Fibroblast of lung (primary cell): ENCODE data around the gene SP9. TPM values are rescaled to one million over a fixed set of nuclear protein-coding genes. Genes with fewer than 3 reads are reported as not detected.
"Not testable (repeated sequence)": the region's sequence is repeated elsewhere in the genome, so short reads cannot be mapped to it uniquely, and the experiment has no call there.

Experiments used
- DNase-seq, 2 donors: peaks; one replicate each; pipeline versions ENCODE4 v3.0.0 to v3.0.0-alpha.2; 2010; ENCODE audit warnings: low read depth in 2 of 2
- H2AFZ ChIP-seq: 2 replicates; pipeline ENCODE4 v1.5.1; 2012; ENCODE audit warnings: low read length, control low read depth, inconsistent platforms
- H3K27ac ChIP-seq: 2 replicates; pipeline ENCODE4 v1.5.1; 2011; ENCODE audit warnings: low read length, control low read depth; ENCODE audit not compliant: insufficient read depth
- H3K27me3 ChIP-seq: 2 replicates; pipeline ENCODE4 v1.5.1; 2011; ENCODE audit warnings: mild to moderate bottlenecking, low read length; ENCODE audit not compliant: control insufficient read depth, insufficient read depth
- H3K36me3 ChIP-seq: 2 replicates; pipeline ENCODE4 v1.5.1; 2011; ENCODE audit warnings: low read length; ENCODE audit not compliant: control insufficient read depth, insufficient read depth
- H3K4me1 ChIP-seq: 2 replicates; pipeline ENCODE4 v1.5.1; 2011; ENCODE audit warnings: low read length; ENCODE audit not compliant: control insufficient read depth, insufficient read depth; ENCODE audit errors: extremely low read depth
- H3K4me2 ChIP-seq: 2 replicates; pipeline ENCODE4 v1.5.1; 2011; ENCODE audit warnings: low read length, control low read depth; ENCODE audit not compliant: insufficient read depth; ENCODE audit errors: extremely low read depth
- H3K4me3 ChIP-seq, 4 experiments: fragments of 200-600 bp in 1 of 4; sonication (generic) in 1 of 4; replicated peaks in 1 of 4; 2 replicates each; pipeline ENCODE4 v1.5.1; 2011 to 2016; ENCODE audit warnings: low read length in 4 of 4, low read depth in 3 of 4, mild to moderate bottlenecking in 3 of 4, control low read depth in 2 of 4, inconsistent platforms in 1 of 4, mixed read lengths in 1 of 4; ENCODE audit not compliant: insufficient read depth in 1 of 4; ENCODE audit errors: control extremely low read depth in 1 of 4
- H3K79me2 ChIP-seq: 2 replicates; pipeline ENCODE4 v1.5.1; 2012; ENCODE audit warnings: mild to moderate bottlenecking, low read length, inconsistent platforms; ENCODE audit not compliant: control insufficient read depth, insufficient read depth
- H3K9ac ChIP-seq: 2 replicates; pipeline ENCODE4 v1.5.1; 2011; ENCODE audit warnings: mild to moderate bottlenecking, low read length, control low read depth; ENCODE audit not compliant: insufficient read depth
- H3K9me3 ChIP-seq: 2 replicates; pipeline ENCODE4 v1.5.1; 2012; ENCODE audit warnings: low read depth, low read length; ENCODE audit not compliant: control insufficient read depth, insufficient read depth
- H4K20me1 ChIP-seq: 2 replicates; pipeline ENCODE4 v1.5.1; 2011; ENCODE audit warnings: low read length; ENCODE audit not compliant: control insufficient read depth, insufficient read depth; ENCODE audit errors: extremely low read depth
- CTCF ChIP-seq, 2 donors: IDR thresholded peaks in 1 of 2; conservative IDR thresholded peaks in 1 of 2; 1 replicate in 1 of 2; 2 replicates in 1 of 2; pipeline ENCODE4 v1.5.1; 2011 to 2012; ENCODE audit warnings: low read length in 2 of 2, control low read depth in 1 of 2, inconsistent platforms in 1 of 2, low read depth in 1 of 2, mild to moderate bottlenecking in 1 of 2
- EZH2 ChIP-seq: IDR thresholded peaks from 2 replicates; pipeline ENCODE4 v1.5.1; 2012; ENCODE audit warnings: low read length, control low read depth, mild to moderate bottlenecking; ENCODE audit errors: missing control alignments
- polyA plus RNA-seq, 2 donors: library from polyadenylated mRNA; depleted of rRNA in 1 of 2; stranded (reverse) in 1 of 2; unstranded in 1 of 2; fragments of >200 nt; gene quantifications; 2 replicates each; pipeline ENCODE4 v1.2.1, GENCODE V29; 2011 to 2012; ENCODE audit warnings: missing spikeins in 1 of 2
- total RNA-seq: library from RNA; depleted of rRNA; stranded (reverse); fragments of >200 nt; gene quantifications from 2 replicates; pipeline ENCODE4 v1.2.1, GENCODE V29; 2014

Gene SP9
- total and polyA plus RNA-seq, 2 donors (not counting 1 experiment from before 2014, with no cell fraction given) = not detected

GRCh38 chr2:174362949-174363348, 28.2 kb downstream of the SP9 start:
- Histone ChIP-seq H3K9me3 (no peaks in the 10 kb centered on the region), H4K20me1 (no peaks in the 10 kb centered on the region), H3K36me3 (no peaks in the 10 kb centered on the region), H3K4me3 (no peak overlapping the region), H3K4me1 (no peaks in the 10 kb centered on the region), H3K27me3 (no peaks in the 10 kb centered on the region), H3K9ac (no peak overlapping the region), H2AFZ (no peak overlapping the region), H3K4me2 (no peak overlapping the region), H3K79me2 (no peaks in the 10 kb centered on the region), H3K27ac (no peak overlapping the region)
- DNase-seq = no peak
- TF ChIP-seq CTCF (conservative IDR thresholded peaks at IDR 0.05 in 1 of 2, IDR thresholded peaks at IDR 0.05 in 1 of 2; ENCODE audit: low read depth in 1 of 2, low read length in 2 of 2) (no peak), EZH2 (no peak)

- H3K27ac ChIP-seq, H3K36me3 ChIP-seq, H3K4me1 ChIP-seq, H3K4me3 ChIP-seq, H4K20me1 ChIP-seq, H3K9ac ChIP-seq, H3K4me2 ChIP-seq, DNase-seq, H3K27me3 ChIP-seq, H3K9me3 ChIP-seq, H3K79me2 ChIP-seq, H2AFZ ChIP-seq: not testable (repeated sequence)
Observed at GRCh38 chr2:174363492-174364225, 28.9 kb downstream of the SP9 start.

GRCh38 chr2:174364628-174365027, 29.9 kb downstream of the SP9 start:
- Histone ChIP-seq H3K9me3 (no peaks in the 10 kb centered on the region), H3K9ac (no peak overlapping the region), H3K27ac (no peak overlapping the region), H3K27me3 (no peaks in the 10 kb centered on the region), H4K20me1 (no peaks in the 10 kb centered on the region), H3K4me2 (no peak overlapping the region), H3K4me3 (no peak overlapping the region), H3K4me1 (no peaks in the 10 kb centered on the region), H2AFZ (no peak overlapping the region), H3K79me2 (no peaks in the 10 kb centered on the region), H3K36me3 (no peaks in the 10 kb centered on the region)
- TF ChIP-seq EZH2 = no peak
- TF ChIP-seq CTCF (conservative IDR thresholded peaks at IDR 0.05 in 1 of 2, IDR thresholded peaks at IDR 0.05 in 1 of 2; ENCODE audit: low read depth in 1 of 2, low read length in 2 of 2) = no peak
- DNase-seq = no peak
